OCI-LY3 (cell line): Measurements from ENCODE around the gene HS3ST6.

ENCODE experiments used
- EZH2phosphoT487 ChIP-seq: fragments of 200-600 bp; shearing (Covaris generic); IDR thresholded peaks from 2 replicates; pipeline ENCODE4 v1.6.1; 2018; ENCODE audit warnings: antibody characterized with exemption, mixed run types, low read depth
- TF ChIP-seq, protein P1 (sequence below): fragments of 200-600, 300-600 bp; sonication (generic); IDR thresholded peaks from 2 replicates; pipeline ENCODE4 v1.5.1; 2014; ENCODE audit warnings: antibody characterized with exemption, low read length, low read depth

DNA sequence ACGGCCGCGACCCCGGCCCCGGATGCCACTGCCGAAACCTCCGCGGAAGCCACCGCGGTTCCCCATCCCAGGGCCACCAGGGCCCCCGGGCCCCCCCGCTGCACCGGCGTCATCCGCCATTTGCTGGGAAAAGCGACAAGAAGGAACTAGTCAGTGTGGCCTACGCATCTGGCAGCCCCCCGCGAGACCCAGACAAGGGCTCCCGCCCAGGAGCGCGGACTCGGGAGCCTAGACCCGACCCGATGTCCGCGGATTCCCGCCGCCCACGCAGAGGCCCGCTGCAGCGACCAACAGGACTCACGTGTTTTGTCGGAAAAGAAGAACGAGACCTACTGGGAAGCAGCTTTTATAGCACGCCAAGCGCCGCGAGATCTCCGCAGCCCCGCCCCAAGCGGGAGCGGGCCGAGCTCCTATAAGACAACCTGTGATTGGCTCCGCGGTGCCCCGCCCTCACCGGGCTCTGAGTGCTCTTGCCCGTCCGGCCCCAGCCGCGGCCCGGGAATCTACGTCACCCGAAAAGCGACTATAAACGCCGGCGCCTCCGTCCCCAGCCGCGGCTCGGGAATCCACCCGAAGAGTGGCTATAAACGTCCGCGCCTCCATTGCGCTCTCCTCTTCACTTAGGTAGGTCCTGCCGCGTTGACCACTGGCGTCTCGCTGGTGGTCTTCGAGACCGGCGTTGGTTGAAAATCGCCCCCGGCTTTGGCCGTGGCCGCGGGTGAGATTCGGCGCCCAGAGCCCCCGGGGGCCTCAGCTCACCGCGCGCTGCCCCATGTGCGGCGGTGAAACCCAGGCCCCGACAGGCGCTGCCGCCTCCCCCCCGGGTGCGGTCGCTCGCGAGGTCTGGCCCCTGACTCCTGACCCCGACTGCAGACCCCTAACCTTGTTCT is 46.5 kb upstream of the HS3ST6 start, which contains the start of gene RPS2:
- TF ChIP-seq, protein P1, sequence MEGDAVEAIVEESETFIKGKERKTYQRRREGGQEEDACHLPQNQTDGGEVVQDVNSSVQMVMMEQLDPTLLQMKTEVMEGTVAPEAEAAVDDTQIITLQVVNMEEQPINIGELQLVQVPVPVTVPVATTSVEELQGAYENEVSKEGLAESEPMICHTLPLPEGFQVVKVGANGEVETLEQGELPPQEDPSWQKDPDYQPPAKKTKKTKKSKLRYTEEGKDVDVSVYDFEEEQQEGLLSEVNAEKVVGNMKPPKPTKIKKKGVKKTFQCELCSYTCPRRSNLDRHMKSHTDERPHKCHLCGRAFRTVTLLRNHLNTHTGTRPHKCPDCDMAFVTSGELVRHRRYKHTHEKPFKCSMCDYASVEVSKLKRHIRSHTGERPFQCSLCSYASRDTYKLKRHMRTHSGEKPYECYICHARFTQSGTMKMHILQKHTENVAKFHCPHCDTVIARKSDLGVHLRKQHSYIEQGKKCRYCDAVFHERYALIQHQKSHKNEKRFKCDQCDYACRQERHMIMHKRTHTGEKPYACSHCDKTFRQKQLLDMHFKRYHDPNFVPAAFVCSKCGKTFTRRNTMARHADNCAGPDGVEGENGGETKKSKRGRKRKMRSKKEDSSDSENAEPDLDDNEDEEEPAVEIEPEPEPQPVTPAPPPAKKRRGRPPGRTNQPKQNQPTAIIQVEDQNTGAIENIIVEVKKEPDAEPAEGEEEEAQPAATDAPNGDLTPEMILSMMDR, result no peak
- no peak for TF ChIP-seq EZH2phosphoT487
